ENCODE measurements around the gene MAP2K3.

The MAP2K3 gene

DNA sequence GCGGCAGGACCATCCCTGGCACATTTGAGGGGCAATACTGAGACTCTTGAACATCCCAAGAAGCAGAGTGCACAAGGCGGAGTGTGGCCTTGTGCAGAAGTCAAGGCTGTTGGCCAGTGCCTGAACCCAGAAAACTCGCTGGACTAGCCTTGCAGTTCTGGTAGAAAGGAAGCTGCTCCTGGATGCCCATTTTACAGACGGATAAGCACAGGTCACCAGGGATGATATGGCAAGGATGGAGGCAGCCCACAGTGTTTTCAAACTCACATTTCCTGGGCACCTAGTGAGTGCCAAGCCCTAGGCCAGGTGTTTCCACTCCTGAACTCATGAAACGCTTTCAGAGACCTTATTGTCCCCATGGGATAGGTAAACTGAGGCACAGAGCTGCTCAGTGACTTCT lies 1.7 kb upstream of the MAP2K3 start:
- DNase-seq (ENCODE audit: low read depth): no peak

DNA sequence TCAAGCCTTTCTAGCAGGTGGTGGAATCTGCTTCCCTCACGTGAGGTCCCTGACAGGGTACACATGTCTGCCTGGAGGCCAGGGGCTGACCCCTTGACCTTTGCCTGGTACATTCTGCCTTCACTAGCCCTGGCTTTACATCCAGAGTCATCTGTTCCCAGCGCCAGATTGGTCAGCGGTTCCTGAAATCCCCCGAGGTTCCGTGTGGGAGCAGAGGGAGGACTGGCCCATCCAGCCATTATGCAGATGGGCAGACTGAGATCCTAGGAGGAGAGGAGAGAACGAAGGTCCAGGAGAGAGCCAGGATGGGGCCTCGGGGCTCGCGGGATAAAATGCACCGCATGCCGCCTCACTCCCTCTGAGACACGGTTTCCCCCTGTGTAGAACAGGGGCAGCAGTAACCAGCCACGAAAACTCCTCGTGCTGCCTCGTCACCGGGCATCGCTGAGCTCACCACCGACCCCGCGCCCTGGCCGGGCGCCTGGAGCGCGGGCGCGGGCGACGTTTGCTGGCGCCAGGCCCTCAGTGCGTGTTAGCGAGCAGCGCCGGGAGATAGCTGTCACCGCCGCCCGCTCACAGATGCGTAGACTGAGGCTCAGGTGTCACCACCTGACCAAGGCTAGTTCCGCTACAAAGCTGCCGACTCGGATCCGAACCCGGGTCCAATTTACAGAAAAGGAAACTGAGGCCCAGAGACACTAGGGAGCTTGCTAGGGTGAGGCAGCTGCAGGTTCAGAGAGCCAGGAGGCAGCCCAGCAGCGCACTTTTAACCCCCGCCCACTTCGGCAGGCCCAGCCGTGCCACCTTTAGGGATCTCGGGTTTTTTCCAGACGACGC lies 811 bp upstream of the MAP2K3 start:
- DNase-seq (ENCODE audit: low read depth): no peak

DNA sequence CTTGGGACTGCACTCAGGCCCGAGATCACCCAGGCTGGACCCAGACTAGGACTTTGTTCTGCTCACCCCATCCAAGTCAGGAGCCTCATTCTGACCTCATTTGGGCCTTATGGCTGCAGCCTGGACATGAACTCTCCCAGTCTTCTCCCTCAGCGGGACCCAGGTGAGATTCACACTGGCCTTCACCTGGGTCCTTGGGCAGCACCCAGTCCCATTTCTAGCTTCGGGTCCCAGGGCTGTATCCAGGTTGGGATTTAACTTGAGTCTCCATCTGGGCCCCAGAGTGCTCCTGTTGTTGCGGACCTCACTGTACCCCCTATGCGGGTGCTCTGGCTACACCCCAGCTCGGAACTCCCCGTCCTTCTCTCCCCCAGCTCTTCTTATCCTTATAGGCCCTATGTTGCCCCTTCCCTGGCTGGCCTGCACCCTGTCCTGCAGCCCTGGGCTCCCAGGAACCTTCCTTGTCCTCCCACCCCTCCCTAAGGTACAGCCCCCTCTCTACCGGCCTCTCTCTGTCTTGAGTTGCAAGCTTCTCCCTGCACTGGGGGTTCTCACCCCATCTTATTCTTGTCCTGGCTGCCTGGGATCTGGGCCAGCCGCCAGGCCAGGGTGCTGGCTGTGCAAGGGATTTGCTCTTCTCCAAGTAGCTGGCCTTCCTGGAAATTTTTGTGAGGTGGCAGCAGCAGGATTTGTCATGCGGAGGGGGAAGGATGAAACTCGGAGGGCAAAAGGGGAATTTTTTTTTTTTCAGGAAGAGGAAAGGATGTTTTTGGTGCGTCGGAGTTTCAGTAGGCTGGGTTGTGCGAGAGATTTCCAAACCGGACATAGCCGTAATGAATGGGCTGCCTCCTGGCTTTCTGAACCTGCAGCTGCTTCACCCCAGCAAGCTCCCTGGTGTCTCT lies 904 bp downstream of the MAP2K3 start:
- DNase-seq (ENCODE audit: low read depth): no peak

DNA sequence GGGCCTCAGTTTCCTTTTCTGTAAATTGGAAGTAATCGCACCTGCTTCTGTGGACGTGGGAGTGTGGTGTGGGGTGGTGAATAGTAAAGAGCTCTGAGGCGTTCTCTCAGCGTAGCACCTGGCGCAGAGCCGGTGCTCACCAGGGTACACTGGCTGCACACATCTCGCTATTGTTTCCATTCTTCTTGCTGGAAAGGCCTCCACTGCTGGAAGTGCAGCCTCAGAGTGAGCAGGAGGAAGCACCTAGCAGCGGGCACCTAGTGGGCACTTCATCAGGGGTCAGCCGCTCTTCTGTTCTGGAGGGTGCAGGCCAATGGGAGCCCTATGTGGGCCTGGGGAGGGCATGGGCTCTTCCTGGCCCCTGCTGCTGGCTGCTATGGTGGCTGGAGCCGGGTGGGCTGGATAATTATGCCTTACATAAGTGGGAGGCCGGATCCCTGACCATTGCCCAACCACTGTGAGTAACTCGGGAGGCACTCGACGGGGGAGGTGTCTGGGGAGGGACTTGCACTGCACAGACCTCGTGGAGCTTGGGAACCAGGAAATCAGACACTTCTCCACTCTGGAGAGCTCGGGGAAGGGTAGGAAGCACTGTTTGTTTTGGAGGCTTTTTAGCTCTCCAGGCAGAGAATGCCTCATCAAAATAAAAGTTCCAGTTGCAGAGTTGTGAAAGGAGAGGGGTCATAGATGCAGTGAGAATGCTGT lies 1.7 kb downstream of the MAP2K3 start:
- peak; percentile 91 for DNase-seq (ENCODE audit: low read depth)

DNA sequence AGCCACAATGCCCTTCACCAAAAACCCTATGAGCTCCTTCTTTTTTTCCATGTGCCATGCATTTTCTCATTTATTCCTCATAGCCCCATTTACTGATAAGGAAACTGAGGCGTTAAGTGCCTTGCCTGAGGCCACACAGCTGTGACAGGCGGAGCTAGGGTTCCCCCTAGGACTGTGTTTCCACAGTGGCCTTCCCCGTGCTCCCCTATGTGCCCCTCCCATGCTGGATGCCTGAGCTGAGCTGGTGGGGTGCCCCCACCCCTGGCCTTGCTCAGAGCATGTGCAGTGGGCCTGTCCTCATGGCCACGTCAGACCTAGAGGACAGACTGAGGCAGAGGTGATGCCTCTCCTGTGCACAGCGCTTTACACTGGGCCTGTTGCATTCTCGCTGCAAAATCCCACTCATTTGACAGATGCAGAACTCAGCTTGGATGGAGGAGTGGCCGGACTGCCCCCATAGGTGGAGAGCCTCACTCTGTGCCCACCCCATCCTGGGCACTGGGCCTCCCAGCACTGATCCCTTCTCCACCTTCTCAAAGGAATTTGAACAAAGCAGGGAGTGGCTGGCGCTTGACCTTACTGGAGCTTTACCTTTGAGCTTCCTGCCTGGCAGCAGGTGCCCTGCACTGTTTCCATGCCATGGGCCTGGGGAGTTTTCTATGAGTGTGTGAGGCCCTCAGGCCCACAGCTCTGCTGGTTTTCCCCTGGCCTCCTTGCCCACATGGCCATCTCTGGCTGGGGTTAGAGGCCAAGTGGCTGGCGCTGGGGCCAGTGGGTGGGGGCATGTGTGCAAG lies 2.6 kb downstream of the MAP2K3 start:
- no peak for DNase-seq (ENCODE audit: low read depth)

DNA sequence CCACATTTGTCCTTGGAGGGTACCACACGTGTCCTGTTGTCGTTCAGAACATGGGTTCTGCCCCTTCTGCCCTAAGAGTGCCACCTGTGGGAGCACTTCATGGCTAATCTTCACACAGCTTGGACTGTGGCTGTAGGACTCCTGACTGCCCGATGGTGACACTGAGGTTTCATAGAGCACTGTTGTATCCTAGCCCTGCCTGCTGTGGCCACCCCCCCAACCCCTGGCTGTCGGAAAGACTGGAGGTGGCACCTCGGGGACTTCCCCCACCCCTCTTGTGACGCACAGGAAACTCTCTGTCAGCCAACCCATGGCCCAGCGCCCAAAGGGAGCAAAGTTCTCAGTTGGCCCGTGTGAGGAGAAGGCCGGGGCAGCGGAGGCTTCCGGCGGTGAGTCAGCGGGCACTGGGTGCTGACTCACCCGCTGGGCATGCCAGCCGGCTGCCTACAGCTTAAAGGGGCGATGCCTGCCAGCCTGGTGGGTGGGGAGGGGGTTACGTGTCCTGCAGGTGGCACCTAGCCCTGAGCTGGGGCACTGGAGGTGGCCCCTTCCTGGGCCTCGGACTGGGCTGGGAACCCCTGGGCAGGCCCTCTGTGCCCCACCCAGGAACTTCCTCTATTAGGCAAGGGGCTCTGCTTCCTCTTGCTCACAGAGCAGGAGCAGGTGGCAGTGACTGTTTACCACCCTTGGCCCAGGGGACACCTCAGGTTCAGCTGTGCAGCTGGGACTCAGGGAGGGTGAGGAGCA lies 3.4 kb downstream of the MAP2K3 start:
- peak; percentile 89 for DNase-seq (ENCODE audit: low read depth)

DNA sequence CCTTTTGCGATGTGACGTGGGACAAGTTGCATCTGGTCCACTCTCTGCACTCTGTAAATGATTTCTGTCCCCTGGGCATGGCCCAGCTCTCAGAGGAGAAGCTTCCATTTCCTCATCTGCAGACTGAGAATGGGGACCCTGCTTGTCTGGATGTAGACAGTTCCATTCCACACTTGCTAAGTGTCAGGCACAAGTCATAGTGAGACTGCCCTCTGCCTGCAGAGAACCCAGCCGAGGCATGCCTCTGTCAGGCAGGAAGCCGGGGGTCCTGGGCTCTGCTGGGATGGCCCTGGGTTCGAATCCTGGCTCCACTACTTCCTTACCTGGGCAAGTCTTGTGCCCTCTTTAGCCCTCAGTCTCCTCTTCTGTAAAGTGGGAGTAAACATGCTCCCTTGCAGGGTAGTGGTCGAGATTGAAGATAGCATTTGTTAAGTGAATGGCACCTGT lies 4.1 kb downstream of the MAP2K3 start:
- no peak for DNase-seq (ENCODE audit: low read depth)

DNA sequence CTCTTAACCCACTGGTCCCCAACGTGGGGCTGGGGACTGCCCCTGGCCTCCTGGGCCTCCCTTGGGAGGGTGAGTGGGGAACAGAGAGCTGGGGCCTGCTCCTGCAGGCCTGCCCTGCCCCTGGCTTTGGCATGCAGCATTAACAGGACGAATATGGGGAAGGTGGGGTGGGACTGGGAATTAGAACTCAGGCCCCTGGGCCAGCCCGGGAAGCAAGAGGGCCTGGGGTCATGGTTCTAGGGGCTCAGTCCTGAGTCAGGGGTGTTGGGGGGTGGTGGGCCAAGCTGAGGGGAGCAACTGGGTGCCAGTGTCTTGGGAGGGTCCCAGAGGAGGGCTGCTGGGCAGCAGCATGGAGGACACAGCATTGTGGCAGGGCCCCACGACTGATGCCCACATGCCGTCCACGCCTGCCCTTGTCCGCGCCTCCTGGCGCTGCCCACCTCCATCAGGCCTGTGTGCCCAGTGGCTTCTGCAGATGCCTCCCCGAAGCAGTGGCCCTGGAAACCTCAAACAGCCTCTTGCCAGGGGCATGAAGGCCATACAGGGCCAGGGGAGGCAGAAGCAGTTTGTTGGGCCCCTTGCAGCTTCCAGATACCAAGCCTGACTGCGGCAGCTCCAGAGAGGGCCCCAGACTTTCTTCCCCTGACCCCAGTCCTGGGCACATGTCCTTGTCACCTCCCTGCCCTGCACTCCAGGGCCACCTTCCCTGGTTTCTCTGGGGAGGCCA lies 4.8 kb downstream of the MAP2K3 start:
- no peak for DNase-seq (ENCODE audit: low read depth)

DNA sequence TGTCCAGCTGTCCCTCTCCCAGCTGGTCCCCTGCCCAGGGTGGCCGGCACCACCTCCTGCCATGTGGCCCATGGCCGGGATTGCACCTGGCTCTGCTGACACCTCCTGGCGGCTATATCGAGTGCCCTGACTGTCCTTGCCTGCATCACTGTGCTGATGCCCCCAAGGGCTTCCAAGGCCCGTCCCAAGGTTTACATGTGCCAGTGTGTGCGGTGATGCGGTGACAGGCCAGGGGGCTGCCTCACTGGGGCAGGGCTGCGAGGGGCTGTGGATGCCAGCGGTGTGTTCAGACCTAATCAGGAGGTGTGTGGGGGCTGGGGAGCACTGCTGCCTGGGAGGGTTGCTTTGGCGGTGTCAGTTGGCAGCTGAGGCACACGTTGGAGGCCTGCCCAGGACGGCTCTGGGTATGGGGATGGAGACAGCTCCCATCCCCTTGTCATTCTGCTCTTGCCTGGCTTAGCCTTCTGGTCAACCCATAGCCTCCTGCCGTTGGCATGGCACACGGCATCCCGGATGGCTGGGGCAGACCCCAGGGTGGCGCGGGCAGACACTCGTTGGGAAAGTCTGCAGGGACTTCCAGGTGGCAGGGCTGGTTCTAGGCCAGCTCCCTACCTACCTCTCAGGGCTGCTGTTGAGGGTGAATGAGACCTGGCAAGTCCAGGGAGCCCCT lies 5.5 kb downstream of the MAP2K3 start:
- no peak for DNase-seq (ENCODE audit: low read depth)

DNA sequence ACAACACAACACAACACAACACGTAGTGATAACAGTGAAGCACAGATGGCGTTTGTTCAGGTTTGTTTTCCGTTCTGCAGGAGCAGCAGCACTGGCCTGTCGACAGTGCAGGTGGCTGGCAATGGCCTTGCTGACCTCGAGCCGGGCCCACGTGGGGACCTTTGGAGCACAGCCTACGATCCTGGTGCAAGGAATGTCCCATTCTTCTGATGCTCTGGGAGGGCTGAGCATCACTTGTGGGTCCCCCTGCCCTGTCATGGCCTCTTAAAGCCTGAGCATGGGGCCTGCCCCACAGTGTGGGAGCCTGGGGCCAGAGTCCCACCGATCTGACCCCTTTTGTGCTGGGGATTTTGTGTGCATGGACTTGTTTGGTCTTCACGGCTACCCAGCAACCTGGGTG lies 6.8 kb downstream of the MAP2K3 start:
- DNase-seq (ENCODE audit: low read depth): no peak

DNA sequence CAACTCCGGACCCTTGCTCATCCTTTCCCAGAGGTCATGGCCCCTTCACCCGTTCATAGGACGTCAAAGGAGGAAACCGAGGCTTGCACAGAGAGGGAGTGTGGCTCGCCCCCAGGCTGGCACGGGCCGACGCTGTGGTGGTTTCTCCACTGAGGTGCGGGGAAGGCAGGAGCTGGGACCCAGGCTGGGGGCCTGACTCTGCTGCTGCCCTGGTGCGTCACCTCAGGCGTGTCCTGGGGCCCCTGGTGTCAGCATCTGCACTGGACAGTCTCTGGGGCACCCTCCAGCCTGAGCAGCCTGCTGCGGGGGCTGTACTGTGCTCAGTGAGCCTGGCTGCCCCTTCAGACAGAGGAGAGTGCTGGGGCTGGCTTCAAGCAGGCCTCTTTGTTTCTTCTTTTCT lies 7.4 kb downstream of the MAP2K3 start:
- no peak for DNase-seq (ENCODE audit: low read depth)

DNA sequence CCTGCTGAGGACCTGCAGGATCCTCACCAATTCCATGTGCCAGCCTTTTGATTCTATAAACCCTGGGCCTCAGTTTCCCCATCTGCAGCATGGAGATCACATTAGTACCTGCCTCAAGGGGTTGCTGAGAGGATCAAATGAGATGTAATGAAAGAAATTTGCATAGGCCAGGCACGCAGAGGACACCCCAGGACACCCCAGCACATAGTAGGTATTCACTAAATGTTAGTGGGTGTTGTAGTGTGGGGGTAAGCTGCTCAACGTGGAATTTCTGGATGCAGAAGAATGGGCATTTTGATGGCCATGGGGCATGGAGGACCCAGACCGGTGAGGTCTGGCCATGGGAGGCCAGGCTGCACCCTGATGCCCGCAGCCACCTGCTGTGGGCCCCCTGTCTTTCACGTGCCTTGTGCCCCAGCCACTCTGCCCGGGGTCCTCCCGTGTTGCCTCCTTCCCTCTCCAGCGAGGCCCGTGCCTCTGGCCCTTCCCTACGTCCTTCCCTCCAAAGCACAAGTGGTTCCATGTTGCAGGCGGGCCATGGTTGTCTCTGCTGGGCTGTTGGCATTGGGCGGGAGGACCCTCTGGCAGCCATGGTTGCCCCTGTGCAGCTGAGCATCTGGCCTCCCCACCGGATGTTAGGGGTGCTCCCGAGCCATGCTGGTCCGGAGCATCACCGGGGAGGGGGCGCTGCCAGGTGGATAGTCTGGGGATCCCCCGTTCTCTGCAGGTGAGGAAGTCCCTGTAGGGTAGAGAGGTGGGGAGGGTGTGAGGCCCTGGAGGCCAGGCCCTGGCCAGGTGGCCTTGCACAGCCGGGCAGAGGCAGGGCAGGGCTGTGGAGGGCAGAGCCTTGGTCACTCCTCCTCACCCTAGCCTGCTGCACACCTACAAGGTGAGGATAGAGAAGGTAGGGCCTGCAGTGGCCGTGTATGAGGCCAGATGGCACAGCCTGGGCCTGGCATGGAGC lies 8.6 kb downstream of the MAP2K3 start:
- DNase-seq (ENCODE audit: low read depth): no peak

DNA sequence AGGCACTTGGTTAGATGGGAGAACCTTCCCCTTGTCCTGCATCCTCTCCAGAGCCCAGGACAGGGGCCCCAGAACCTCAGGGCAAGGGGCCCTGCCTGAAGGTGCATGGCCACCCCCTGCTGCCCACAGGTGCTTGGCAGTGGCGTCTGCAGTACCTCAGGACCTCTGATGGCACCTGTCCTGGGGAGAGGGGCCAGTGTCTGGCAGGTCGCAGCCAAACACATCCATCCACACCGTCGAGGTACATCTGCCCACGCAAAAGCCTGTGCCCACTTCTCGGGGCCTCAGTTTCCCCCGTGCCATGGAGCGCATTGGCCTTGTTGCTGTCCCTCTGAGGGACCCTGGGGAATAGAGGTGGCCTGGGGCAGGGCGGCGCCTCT lies 9.3 kb downstream of the MAP2K3 start:
- no peak for DNase-seq (ENCODE audit: low read depth)

DNA sequence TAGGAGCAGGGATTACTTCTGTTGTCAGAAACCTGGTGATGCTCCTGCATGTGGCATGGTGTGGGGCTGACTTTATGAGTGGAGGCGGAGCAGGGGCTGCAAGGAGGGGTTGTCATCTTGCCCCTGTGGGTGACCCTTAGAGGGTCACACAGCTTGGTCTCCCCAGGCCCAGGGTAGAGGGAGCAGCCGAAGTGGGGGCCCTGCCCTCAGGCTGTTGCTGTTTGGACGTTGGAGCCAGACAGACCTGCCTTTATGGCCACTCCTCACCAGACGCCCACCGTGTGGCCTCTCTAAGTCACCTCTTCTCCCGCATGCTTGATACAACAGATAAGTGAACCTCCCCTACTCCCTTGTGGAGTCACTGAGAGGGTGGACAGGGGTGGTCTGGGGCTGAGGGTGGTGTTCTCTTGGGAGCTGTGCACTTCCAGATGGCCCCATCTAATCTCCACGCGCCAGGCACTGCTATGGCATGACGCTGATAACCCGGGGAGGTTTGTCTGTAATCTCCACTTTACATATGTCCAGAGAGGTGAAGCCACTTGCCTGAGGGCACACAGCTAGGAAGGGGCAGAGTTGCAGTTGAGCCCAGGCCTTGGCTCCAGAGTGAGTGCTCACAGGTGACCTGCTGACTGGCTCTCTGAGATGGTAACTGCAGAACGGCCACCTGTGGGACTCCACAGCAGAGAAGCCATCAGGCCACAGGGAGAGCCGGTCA lies 10.0 kb downstream of the MAP2K3 start:
- DNase-seq (ENCODE audit: low read depth): no peak

DNA sequence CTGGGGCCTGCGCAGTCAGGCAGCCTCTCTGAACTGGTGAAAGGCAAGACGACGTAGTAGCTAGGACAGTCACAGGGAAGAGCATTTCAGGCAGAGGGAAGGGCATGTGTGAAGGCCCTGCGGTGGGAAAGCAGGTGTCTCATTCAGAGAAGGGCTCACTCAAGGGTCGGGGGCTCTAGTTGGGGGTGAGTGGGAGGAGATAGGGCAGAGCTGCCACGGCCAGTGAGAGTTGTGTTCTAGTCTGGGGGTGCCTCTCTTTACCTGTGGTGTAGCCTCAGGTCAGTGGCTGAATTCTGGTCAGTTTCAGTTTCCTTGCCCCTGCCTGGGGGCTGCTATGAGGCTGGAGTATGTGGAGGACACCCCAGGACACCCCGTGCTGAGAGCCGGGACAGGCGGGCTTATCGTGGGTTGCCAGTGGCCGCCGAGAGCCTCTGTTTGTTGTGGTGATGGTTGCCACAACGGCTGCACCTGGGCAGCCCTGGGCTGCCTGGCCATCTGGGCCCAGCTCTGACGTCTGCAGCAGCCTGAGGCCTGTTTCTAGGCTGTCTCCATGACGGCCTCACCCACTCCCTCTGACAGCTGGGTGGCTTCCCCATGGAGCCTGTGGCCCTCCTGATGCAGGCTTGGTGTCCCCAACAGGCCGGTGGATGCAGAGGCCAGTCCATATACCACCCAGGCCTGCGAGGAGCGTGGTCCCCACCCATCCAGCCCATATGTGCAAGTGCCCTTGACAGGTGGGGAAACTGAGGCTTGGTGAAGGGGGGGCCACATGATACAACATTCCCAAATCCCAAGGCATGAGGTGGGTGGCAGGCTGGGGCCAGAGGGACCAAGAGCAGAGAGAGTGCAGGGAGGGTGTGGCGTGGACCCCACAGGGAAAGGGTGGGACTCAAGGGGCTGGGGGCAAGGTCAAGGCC lies 10.8 kb downstream of the MAP2K3 start:
- DNase-seq (ENCODE audit: low read depth): no peak

DNA sequence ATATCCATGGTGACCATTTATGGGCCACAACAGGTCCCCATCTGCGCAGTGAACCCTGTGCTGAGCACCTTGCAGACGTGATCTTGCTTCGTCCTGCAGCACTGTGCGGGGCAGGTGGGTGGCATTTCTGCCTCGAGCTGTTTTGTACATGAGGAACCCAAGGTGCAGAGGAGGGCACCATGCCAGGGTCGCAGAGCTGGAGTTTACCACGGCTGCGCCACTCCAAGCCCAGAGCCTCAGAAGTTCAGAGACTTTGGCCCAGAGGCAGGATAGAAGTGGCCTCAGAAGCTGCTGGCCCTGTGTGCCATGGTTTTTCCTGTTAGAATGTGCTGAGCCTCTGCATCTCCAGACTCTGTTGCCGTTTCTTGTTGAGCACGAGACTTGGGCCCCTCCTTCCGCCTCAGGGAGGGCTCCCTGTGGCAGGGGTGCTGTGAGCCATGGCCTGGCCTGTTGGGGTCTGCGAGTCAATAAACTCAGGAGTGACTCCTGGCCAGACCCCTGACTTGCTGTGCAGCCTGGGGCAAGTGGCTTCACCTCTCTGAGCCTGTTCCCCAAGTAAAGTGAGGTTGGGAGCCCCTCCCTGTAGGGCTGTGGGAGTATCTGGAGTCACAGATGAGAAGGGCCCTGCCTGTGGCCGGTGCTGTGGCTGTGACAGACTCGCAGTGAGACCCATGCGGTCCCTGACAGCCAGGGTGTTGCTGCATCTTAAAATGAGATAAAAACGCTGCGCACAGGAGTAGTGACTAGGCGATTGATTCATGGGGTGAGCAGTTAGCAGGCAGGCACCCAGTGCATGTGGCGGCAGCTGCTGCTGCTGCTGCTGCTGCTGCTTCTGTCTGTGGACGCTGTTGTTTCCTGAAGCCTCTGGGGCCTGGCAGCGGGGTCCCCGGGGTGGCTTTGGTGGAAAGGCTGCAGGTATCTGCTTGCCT lies 11.8 kb downstream of the MAP2K3 start:
- DNase-seq (ENCODE audit: low read depth): no peak
